Fibroblast of the aortic adventitia (primary cell): ENCODE results near the gene FOSL1. TPM values are rescaled to one million over a fixed set of nuclear protein-coding genes. Genes with fewer than 3 reads are reported as not detected.

Experiments
- DNase-seq: peaks from one replicate; pipeline ENCODE4 v3.0.0-alpha.2; 2010; ENCODE audit warnings: low read depth
- H3K4me3 ChIP-seq: 2 replicates; pipeline ENCODE4 v1.5.1; 2011; ENCODE audit warnings: low read depth, mild to moderate bottlenecking, control low read depth, low read length, moderate library complexity
- total RNA-seq: library from RNA; depleted of rRNA; stranded (reverse); fragments of >200 nt; gene quantifications from 2 replicates; pipeline ENCODE4 v1.2.3, GENCODE V29; 2012; ENCODE audit warnings: low replicate concordance
- TF ChIP-seq, protein P1 (sequence below): IDR thresholded peaks from 2 replicates; pipeline ENCODE4 v1.5.1; 2011; ENCODE audit warnings: mild to moderate bottlenecking, low read length, control low read depth, inconsistent platforms; ENCODE audit not compliant: insufficient read depth

Gene FOSL1
- total RNA-seq, 1 donor, result 73.9 TPM

DNA sequence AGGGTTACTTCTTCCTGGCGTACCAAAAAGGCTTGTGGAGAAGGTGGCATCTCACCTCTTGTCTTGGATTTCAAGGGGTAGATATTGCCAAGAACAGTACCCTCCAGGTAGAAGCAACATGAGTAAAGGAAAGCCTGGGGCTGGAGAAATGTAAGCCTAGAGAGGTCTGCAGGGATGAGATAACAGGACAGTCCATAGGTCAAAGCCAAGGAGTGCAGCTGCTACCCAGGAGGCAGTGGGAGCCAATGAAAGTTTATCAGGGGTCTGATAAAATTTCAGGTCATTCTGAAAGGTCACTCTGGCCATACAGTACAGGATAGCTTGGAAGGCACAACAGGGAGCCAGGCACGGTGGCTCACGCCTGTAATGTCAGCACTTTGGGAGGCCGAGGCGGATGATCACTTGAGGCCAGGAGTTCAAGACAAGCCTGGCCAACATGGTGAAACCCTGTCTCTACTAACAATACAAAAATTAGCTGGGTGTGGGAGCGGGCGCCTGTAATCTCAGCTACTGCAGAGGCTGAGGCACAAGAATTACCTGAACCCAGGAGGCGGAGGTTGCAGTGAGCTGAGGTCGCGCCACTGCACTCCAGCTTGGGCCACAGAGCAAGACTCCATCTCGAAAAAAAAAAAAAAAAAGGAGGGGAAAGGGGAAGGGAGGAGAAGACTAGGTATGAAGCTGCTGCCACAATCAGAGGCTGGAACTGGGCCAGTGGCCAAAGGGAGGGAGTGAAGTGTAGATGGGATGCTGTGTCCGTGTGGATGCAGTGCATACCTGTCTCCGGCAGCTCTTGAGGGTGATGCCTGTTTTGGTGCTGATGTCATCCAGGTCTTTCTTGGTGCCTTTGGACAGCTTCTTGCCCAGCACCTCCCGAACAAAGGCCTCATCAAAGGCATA, 13.1 kb downstream of the FOSL1 start:
- H3K4me3 ChIP-seq, result peak overlapping the region; percentile 87
- DNase-seq, result no peak
- TF ChIP-seq, protein P1, sequence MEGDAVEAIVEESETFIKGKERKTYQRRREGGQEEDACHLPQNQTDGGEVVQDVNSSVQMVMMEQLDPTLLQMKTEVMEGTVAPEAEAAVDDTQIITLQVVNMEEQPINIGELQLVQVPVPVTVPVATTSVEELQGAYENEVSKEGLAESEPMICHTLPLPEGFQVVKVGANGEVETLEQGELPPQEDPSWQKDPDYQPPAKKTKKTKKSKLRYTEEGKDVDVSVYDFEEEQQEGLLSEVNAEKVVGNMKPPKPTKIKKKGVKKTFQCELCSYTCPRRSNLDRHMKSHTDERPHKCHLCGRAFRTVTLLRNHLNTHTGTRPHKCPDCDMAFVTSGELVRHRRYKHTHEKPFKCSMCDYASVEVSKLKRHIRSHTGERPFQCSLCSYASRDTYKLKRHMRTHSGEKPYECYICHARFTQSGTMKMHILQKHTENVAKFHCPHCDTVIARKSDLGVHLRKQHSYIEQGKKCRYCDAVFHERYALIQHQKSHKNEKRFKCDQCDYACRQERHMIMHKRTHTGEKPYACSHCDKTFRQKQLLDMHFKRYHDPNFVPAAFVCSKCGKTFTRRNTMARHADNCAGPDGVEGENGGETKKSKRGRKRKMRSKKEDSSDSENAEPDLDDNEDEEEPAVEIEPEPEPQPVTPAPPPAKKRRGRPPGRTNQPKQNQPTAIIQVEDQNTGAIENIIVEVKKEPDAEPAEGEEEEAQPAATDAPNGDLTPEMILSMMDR, result no peak

DNA sequence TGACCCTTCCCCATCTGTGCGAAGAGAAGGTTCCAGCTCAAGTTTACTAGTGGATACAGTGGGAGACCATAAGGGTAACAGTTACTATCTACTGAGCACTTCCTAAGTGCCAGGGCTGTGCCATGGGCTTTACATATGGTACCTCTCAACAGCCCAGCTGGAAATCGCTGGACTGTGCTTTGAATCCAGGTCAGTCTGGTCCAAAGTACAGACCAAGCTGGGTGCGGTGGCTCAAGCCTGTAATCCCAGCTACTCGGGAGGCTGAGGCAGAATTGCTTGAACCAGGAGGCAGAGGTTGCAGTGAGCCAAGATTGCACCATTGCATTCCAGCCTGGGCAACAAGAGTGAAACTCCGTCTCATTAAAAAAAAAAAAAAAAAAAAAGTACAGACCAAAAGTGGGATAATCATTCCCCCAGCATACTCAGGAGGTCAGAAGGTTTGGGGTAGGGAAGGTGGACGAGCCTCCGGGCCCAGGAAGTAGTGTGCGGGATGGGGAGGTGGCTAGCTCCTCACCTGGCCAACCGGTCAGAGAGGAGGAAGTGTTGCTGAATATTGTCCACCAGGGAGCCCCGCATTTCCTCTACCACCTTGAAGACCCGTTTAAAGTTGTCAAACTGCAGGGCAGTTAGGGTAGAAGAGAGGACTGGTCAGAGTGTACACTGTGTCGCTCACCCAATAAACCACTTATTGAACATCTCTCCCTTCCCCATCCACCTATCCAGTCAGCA, 14.2 kb downstream of the FOSL1 start:
- TF ChIP-seq, protein P1, result no peak
- no peak for DNase-seq
- no peak overlapping the region for H3K4me3 ChIP-seq

DNA sequence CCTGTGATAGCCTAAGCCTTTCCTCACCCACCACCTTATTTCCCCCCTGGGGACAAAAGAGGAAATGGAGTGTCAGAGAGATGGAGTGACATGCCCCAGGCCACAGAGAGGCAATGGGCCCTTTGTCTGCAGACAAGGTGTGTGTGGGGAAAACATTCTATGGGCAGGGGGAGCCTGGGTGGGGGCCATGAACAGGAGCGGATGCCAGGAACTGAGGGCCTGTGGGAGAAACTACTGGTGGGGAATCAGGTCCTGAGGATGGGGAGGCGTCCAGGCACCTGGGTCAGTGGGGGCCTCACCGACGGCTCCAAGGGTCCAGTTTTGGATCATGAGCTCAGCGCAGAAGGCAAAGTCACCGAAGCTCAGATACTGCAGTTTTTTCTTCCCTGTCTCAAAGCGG, 15.0 kb downstream of the FOSL1 start:
- no peak for DNase-seq
- TF ChIP-seq, protein P1, result no peak
- H3K4me3 ChIP-seq, result no peak overlapping the region

DNA sequence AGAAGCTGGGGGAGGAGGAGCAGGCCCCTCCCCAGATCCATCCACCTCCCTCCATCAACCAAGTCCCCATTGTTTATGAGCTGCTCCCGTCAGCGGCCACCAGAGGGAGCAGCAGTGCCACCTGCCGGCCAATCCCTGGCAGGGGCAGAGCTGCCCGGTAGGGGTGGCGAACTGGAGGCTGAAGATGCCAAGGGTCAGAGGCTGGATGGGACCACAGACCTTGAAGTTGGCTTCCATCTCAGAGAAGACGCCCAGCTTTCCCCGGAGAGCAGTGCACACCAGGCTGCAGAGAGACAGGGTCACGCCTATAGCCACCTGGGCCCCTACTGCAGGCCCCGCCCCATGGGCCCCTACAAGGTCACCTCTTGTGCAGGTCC, 15.5 kb downstream of the FOSL1 start:
- peak; percentile 73 for DNase-seq
- no peak overlapping the region for H3K4me3 ChIP-seq
- TF ChIP-seq, protein P1, result peak; percentile 99

DNA sequence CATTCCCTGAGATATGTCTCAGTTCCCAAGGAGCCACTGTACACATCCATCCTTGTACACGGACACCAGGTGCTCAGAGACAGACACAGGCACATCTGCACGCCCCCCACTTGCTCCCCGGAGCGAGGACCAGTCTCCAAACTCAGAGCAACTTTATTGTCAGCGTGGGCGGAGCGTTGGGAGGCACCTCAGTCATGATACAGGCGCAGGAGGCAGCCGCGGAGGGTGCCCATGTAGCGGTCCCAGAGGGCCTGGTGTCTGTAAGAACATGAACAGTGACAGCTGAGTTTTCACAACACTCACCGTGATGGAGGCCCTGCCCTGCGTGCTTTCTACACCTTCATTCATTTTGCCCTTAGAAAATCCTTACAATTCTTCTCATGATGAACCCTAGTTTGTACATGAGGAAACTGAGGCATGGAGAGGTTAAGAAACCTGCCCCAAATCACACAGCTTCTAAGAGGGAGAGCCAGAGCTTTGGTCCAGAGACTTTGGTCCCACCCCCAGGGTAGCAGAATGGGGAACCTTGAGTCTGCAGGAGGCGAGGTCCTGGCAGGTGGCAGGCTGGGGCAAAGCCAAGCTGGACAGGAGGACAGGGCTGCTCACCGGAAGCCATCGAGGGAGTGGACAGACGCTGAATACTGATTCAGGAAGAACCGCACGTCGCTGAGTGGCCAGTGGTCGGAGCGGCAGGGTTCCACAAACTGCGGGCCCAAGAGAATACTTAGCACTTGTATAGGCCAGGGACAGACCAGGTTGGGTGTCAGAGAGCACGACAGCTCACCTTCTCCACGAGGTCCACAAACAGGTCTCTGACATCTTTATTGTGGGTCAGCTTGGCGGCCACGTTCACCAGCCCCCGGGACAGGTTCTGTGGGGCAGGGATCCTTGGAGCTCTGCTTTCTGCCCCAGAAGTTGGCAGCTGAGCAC, 16.1 kb downstream of the FOSL1 start:
- no peak overlapping the region for H3K4me3 ChIP-seq
- DNase-seq, result no peak
- TF ChIP-seq, protein P1, result no peak

DNA sequence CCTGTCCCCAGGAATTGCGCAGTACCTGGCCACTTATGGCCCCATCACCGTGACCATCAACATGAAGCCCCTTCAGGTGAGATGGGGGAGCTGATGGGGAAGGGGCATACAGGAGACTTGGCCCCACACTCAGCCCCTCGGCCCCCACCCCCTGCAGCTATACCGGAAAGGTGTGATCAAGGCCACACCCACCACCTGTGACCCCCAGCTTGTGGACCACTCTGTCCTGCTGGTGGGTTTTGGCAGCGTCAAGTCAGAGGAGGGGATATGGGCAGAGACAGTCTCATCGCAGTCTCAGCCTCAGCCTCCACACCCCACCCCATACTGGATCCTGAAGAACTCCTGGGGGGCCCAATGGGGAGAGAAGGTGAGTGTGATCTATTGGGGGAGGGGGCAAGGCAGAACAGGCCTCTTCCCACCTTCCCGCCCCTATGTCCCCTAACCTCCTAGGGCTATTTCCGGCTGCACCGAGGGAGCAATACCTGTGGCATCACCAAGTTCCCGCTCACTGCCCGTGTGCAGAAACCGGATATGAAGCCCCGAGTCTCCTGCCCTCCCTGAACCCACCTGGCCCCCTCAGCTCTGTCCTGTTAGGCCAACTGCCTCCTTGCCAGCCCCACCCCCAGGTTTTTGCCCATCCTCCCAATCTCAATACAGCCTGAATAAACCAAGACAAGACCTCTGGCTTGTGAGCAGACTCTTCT, 17.0 kb downstream of the FOSL1 start:
- DNase-seq, result no peak
- H3K4me3 ChIP-seq, result no peak overlapping the region
- TF ChIP-seq, protein P1, result no peak
